ENCODE measurements around the gene COA7.
"Not testable (repeated sequence)": the region's sequence is repeated elsewhere in the genome, so short reads cannot be mapped to it uniquely, and the experiment has no call there.

The COA7 gene

DNA sequence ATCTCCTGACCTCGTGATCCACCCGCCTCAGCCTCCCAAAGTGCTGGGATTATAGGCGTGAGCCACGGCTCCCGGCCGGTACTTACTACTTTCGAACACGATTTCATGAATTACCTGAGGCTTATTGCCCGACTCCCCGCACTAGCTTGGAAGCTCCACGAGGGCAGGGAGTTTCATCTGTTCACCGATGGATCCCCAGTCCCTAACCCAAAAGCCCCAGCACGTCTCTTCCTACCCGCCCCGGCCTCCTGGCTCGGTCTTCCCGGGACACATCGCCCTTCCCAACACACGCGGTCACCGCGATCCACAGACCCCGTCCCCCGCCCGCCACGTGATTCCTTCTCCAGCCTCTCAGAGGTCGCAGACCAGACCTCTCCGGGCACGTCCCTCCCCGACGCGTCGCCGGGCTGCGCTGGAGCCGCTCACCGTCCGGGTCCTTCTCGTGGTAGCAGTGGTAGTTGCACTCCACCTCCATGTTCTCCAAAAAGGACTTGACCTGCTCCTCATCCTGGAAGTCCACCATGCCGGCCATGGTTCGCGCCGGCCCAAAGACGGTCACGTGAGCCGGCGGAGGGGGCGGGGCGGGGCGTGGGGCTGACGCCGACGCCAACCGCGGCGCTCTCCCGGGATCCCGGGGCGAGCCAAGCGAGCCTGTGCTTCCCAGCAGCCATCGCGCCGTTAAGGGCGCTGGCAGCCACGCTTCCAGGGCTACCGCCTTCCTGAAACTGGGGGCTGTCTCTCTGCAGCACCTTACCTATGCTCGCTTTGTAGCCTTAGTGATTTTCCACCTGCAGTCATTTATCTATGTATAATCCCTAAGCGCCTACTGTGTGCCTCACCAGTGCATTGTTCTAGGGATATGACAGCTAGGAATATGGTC, at the start of gene COA7:
Gene COA7 (minus strand): TSS at position 553 of the 880 bp plus-strand sequence. CDS start 21 bp downstream, at position 532.
- Histone ChIP-seq H3K9ac (ENCODE audit: low read length) (peak within 1 kb of the TSS; percentile 92), H3K27me3 (replicated peaks; ENCODE audit: control insufficient read depth, insufficient read depth, low read length) (no peaks in the 10 kb centered on the region), H3K4me3 (ENCODE audit: low read length) (peak within 1 kb of the TSS; percentile 96), H3K9me3 (ENCODE audit: control insufficient read depth, low read length) (no peaks in the 10 kb centered on the region), H3K4me1 (ENCODE audit: control insufficient read depth, insufficient read depth, low read length) (peaks cover 28% of the 10 kb centered on the region), H3K36me3 (ENCODE audit: control insufficient read depth, insufficient read depth, low read length, severe bottlenecking) (peaks cover under 1% of the 10 kb centered on the region)
- peak; percentile 95 for DNase-seq (ENCODE audit: low read depth)

DNA sequence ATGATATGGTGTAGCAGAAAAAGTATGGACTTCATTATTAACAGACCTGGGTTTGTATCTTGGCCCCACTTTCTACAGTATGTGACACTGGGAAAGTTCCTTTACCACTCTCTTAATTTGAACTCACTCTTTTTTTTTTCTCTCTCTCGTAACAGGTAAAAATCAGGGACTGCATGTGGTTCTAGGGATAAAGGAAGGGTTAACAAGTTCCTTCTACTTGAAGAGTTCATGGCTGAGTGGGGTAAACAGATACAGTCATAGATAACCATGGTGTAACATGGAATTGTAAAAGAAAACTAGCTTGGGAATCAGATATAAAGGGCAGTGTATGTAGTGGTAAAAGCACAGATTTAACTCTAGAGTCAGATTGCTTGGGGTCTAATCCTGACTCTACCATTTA, 49.3 kb upstream of the COA7 start:
- Histone ChIP-seq H3K27me3 (replicated peaks; ENCODE audit: control insufficient read depth, insufficient read depth, low read length) (no peaks in the 10 kb centered on the region), H3K4me1 (ENCODE audit: control insufficient read depth, insufficient read depth, low read length) (peaks cover 52% of the 10 kb centered on the region), H3K9me3 (ENCODE audit: control insufficient read depth, low read length) (no peaks in the 10 kb centered on the region), H3K9ac (ENCODE audit: low read length) (peak overlapping the region; percentile 74), H3K4me3 (ENCODE audit: low read length) (no peak overlapping the region), H3K36me3 (ENCODE audit: control insufficient read depth, insufficient read depth, low read length, severe bottlenecking) (no peaks in the 10 kb centered on the region)
- no peak for DNase-seq (ENCODE audit: low read depth)

DNA sequence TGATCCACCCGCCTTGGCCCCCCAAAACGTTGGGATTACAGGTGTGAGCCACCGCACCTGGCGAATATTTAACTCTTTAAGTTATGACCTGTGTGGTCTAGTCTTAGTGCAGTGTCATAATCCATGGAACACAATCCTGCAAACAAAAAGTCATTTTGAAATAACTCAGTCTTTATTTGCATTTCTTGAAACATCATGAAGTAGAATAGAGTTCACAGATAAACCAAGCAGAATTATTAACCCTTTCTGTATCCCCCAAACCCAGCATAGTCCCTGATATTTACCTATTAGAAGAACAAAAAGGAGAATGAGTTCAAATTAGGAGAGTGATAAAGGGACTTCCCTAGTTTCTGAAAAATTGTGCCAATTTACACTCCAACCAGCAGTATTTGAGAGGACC, 48.0 kb upstream of the COA7 start:
- Histone ChIP-seq H3K9me3 (ENCODE audit: control insufficient read depth, low read length) (no peaks in the 10 kb centered on the region), H3K9ac (ENCODE audit: low read length) (peak overlapping the region; percentile 54), H3K36me3 (ENCODE audit: control insufficient read depth, insufficient read depth, low read length, severe bottlenecking) (no peaks in the 10 kb centered on the region), H3K4me3 (ENCODE audit: low read length) (no peak overlapping the region), H3K27me3 (replicated peaks; ENCODE audit: control insufficient read depth, insufficient read depth, low read length) (no peaks in the 10 kb centered on the region), H3K4me1 (ENCODE audit: control insufficient read depth, insufficient read depth, low read length) (peaks cover 41% of the 10 kb centered on the region)
- DNase-seq (ENCODE audit: low read depth) = no peak

DNA sequence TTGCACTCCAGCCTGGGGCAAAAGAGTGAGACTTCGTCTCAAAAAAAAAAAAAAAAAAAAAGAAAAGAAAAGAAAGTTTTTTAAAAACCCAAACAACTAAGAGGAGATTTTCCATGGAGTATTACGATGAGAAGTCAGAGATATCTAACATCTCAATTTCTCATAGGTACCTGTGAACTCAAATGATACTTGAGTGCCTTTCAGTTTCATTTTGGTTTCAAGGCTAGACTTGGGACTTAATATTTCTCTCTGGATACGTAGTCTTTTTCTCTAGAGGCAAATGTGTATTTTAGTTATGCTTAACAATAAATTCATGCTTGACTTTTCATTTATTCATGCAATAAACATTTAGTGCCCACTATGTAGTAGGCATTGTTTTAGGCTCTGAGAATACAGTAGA, 43.1 kb upstream of the COA7 start:
- H3K4me3 ChIP-seq (ENCODE audit: low read length) = no peak overlapping the region
- H3K4me1 ChIP-seq (ENCODE audit: control insufficient read depth, insufficient read depth, low read length) = peaks cover 28% of the 10 kb centered on the region
- H3K9ac ChIP-seq (ENCODE audit: low read length) = no peak overlapping the region
- H3K9me3 ChIP-seq (ENCODE audit: control insufficient read depth, low read length) = no peaks in the 10 kb centered on the region
- H3K27me3 ChIP-seq (replicated peaks; ENCODE audit: control insufficient read depth, insufficient read depth, low read length) = no peaks in the 10 kb centered on the region
- no peaks in the 10 kb centered on the region for H3K36me3 ChIP-seq (ENCODE audit: control insufficient read depth, insufficient read depth, low read length, severe bottlenecking)
- no peak for DNase-seq (ENCODE audit: low read depth)

DNA sequence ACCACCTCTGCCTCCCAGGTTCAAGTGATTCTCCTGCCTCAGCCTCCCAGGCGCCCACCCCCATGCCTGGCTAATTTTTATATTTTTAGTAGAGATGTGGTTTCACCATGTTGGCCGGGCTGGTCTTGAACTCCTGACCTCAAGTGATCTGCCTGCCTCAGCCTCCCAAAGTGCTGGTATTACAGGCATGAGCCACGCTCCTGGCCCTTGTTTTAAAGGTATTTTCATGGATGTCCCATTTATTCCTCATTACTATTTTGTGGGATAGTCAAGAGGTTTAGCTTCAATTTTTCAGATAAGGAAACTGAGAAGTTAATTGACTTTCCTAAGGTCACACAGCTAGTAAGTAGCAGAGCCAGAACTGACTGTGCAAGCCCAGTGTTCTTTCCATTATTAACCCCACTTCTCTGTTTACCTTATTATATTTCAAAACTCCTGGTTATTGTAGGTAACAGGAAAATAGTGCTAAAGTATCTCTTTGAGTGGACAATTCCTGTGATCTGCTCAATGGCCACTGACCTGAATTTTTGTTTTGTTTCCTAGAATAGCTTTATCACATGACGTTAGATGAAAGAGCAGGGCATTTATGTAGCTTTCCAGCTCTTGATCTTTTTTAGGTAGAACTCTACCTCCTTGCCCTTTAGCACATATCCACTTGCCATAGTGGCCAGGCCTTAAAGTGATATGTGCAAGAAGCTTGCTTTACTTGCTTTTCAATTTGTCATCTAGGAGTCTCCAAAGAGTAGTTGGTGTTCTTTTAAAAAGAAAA, 41.7 kb upstream of the COA7 start:
- Histone ChIP-seq H3K9ac (ENCODE audit: low read length) (peak overlapping the region; percentile 18), H3K4me1 (ENCODE audit: control insufficient read depth, insufficient read depth, low read length) (peaks cover 20% of the 10 kb centered on the region), H3K36me3 (ENCODE audit: control insufficient read depth, insufficient read depth, low read length, severe bottlenecking) (no peaks in the 10 kb centered on the region), H3K27me3 (replicated peaks; ENCODE audit: control insufficient read depth, insufficient read depth, low read length) (no peaks in the 10 kb centered on the region), H3K4me3 (ENCODE audit: low read length) (no peak overlapping the region), H3K9me3 (ENCODE audit: control insufficient read depth, low read length) (no peaks in the 10 kb centered on the region)
- DNase-seq (ENCODE audit: low read depth) = no peak

DNA sequence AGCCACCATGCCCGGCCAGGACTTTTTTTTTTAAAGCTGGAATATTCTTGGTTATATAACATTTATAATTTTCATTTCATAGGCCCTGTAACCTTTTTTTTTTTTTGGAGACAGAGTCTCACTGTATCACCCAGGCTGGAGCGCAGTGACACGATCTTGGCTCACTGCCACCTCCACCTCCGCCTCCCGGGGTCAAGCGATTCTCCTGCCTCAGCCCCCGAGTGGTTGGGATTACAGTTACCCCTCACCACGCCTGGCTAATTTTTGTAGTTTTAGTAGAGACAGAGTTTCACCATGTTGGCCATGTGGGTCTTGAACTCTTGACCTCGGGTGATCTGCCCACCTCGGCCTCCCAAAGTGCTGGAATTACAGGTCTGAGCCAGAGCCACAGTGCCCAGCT, 40.7 kb upstream of the COA7 start:
- Histone ChIP-seq H3K4me1 (ENCODE audit: control insufficient read depth, insufficient read depth, low read length) (peaks cover 19% of the 10 kb centered on the region), H3K27me3 (replicated peaks; ENCODE audit: control insufficient read depth, insufficient read depth, low read length) (no peaks in the 10 kb centered on the region), H3K4me3 (ENCODE audit: low read length) (no peak overlapping the region), H3K9me3 (ENCODE audit: control insufficient read depth, low read length) (no peaks in the 10 kb centered on the region), H3K9ac (ENCODE audit: low read length) (no peak overlapping the region), H3K36me3 (ENCODE audit: control insufficient read depth, insufficient read depth, low read length, severe bottlenecking) (no peaks in the 10 kb centered on the region)
- DNase-seq (ENCODE audit: low read depth) = no peak

DNA sequence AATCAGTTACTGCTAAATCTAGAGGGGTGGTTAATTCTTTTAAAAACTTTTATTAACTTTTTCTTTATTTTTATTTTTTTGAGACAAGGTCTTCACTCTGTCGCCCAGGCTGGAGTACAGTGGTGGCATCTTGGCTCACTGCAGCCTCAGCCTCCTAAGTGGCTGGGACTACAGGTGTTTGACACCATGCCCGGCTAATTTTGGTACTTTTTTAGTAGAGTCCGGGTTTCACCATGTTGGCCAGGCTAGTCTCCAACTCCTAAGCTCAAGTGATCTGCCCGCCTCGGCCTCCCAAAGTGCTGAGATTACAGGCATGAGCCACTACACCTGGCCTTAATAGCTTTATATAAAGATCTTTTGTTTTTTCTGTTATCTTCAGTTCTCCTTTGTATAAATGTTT, 40.0 kb upstream of the COA7 start:
- Histone ChIP-seq H3K27me3 (replicated peaks; ENCODE audit: control insufficient read depth, insufficient read depth, low read length) (no peaks in the 10 kb centered on the region), H3K4me3 (ENCODE audit: low read length) (no peak overlapping the region), H3K9ac (ENCODE audit: low read length) (no peak overlapping the region), H3K4me1 (ENCODE audit: control insufficient read depth, insufficient read depth, low read length) (peaks cover 19% of the 10 kb centered on the region), H3K36me3 (ENCODE audit: control insufficient read depth, insufficient read depth, low read length, severe bottlenecking) (no peaks in the 10 kb centered on the region), H3K9me3 (ENCODE audit: control insufficient read depth, low read length) (no peaks in the 10 kb centered on the region)
- DNase-seq (ENCODE audit: low read depth) = no peak

DNA sequence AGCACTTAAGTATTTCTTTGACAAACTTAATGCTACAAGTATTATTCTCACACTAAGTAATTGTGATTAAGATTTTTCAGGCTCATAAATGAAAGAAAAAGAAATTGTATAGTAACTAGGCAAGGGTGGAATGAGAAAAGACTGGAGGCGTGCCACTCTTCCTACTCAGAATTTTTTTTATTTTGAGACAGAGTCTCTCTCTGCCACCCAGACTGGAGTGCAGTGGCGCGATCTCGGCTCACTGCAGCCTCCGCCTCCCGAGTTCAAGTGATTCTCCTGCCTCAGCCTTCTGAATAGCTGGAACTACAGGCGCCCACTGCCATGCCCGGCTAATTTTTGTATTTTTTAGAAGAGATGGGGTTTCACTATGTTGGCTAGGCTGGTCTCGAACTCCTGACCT, 37.2 kb upstream of the COA7 start:
- H3K27me3 ChIP-seq (replicated peaks; ENCODE audit: control insufficient read depth, insufficient read depth, low read length); H3K4me3 ChIP-seq (ENCODE audit: low read length); H3K9me3 ChIP-seq (ENCODE audit: control insufficient read depth, low read length); H3K36me3 ChIP-seq (ENCODE audit: control insufficient read depth, insufficient read depth, low read length, severe bottlenecking); DNase-seq (ENCODE audit: low read depth); H3K9ac ChIP-seq (ENCODE audit: low read length): not testable (repeated sequence)
- H3K4me1 ChIP-seq (ENCODE audit: control insufficient read depth, insufficient read depth, low read length) = peaks cover 15% of the 10 kb centered on the region

DNA sequence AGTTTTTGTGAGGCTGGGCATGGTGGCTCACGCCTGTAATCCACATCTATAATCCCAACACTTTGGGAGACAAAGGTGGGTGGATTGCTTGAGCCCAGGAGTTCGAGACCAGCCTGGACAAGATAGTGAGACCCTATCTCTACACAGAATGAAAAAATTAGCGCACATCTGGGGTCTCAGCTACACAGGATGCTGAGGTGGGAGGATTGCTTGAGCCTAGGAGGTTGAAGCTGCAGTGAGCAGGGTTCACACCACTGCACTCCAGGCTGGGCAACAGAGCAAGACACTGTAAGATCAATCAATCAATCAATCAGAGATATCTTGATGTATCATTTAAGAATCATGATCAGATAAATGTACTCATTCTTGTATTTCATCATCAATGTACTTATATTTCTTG, 35.2 kb upstream of the COA7 start:
- Histone ChIP-seq H3K9ac (ENCODE audit: low read length) (no peak overlapping the region), H3K4me3 (ENCODE audit: low read length) (no peak overlapping the region)

DNA sequence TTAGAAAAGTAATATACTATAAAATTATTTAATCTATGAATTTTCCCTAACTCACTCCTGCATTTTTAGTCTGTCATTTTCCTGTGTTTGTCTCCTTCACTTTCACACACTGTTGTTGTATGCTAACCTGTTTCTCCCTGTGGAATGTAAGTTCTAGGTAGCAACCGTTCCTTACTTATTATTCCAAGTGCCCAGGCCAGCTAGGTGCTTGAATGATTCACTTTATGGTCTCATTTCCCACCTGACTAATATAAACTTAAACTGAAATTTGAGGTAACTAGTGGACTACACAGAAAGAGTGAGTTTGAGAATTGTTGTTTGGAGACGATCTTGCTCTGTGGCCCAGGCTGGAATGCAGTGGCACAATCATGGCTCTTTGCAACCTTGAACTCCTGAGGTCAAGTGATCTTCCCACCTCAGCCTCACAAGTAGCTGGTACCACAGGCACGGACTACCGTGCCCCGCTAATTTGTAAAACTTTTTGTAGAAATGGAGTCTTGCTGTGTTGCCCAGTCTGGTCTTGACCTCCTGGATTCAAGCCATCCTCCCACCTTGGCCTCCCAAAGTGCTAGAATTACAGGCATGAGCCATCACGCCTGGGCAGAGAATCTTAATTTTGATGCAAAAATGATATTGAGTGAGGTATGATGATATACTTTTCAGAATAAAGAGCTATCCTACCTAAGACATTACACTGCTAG, 30.0 kb upstream of the COA7 start:
- H3K36me3 ChIP-seq (ENCODE audit: control insufficient read depth, insufficient read depth, low read length, severe bottlenecking) = peaks cover 6% of the 10 kb centered on the region
- H3K9ac ChIP-seq (ENCODE audit: low read length) = peak overlapping the region; percentile 93
- H3K4me1 ChIP-seq (ENCODE audit: control insufficient read depth, insufficient read depth, low read length) = peaks cover 21% of the 10 kb centered on the region
- DNase-seq (ENCODE audit: low read depth) = no peak
- no peaks in the 10 kb centered on the region for H3K9me3 ChIP-seq (ENCODE audit: control insufficient read depth, low read length)
- no peaks in the 10 kb centered on the region for H3K27me3 ChIP-seq (replicated peaks; ENCODE audit: control insufficient read depth, insufficient read depth, low read length)
- peak overlapping the region; percentile 98 for H3K4me3 ChIP-seq (ENCODE audit: low read length)

More for the DNA sequence above, 35.2 kb upstream of the COA7 start:
- peaks cover 17% of the 10 kb centered on the region for H3K4me1 ChIP-seq (ENCODE audit: control insufficient read depth, insufficient read depth, low read length)
- H3K27me3 ChIP-seq (replicated peaks; ENCODE audit: control insufficient read depth, insufficient read depth, low read length) = no peaks in the 10 kb centered on the region
- DNase-seq (ENCODE audit: low read depth) = no peak
- H3K36me3 ChIP-seq (ENCODE audit: control insufficient read depth, insufficient read depth, low read length, severe bottlenecking) = peaks cover 6% of the 10 kb centered on the region
- no peaks in the 10 kb centered on the region for H3K9me3 ChIP-seq (ENCODE audit: control insufficient read depth, low read length)

DNA sequence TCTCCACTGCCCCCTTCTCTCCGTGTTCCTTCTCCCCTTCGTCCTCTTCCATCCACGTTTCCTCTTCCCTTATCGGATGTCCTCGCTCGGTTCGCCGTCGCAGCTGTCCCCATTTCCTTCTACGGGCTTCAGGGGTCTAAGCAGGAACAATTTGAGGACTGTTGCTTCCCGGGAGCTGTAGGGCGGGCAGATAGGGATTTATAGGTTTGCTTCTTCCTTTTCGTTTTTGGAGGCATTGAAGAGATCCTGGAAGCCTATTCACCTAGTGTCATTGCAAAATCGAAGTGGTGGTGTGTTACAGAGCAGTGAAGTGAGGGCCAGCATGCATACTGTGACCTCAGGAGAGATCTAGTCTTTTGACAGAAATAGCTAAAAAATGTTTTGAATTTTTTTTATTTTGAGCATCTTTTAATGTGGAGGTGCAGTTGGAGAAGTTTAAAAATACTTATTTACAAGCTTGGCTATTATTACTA, 29.0 kb upstream of the COA7 start:
- no peaks in the 10 kb centered on the region for H3K27me3 ChIP-seq (replicated peaks; ENCODE audit: control insufficient read depth, insufficient read depth, low read length)
- H3K4me3 ChIP-seq (ENCODE audit: low read length) = peak overlapping the region; percentile 98
- no peaks in the 10 kb centered on the region for H3K9me3 ChIP-seq (ENCODE audit: control insufficient read depth, low read length)
- H3K4me1 ChIP-seq (ENCODE audit: control insufficient read depth, insufficient read depth, low read length) = peaks cover 21% of the 10 kb centered on the region
- H3K36me3 ChIP-seq (ENCODE audit: control insufficient read depth, insufficient read depth, low read length, severe bottlenecking) = peaks cover 6% of the 10 kb centered on the region
- peak; percentile 52 for DNase-seq (ENCODE audit: low read depth)
- peak overlapping the region; percentile 93 for H3K9ac ChIP-seq (ENCODE audit: low read length)

Data from adipocyte (in vitro differentiated cells).